Measurements from ENCODE around the gene ANXA6. TPM values are rescaled to one million over a fixed set of nuclear protein-coding genes. Genes with fewer than 3 reads are reported as not detected.

Gene ANXA6
- total and polyA plus RNA-seq, 9 of the 15 experiments (the other 6 are each of a cell fraction or from before 2014, with no cell fraction given) = 0.70 to 13.2 (median 8.3) TPM

- peak; percentile 62; the same call in 1 of the 2 replicates for TF ChIP-seq ZNF263 (CRISPR knock-in tag; IDR thresholded peaks at IDR 0.05; ENCODE audit: borderline replicate concordance)
These were observed 45.0 kb upstream of the ANXA6 start (continued) for GRCh38 chr5:151202381-151203139.

- CTCF ChIA-PET (ENCODE audit: low intra/inter-chr PET ratio) = no interaction called here
- Histone ChIP-seq H3K4me1 (replicated peaks in 1 of 2; ENCODE audit: control insufficient read depth in 2 of 2, insufficient read depth in 2 of 2, low read length in 2 of 2) (no peaks in the 10 kb centered on the region; a peak in 2 of 5 replicates), H2AFZ (ENCODE audit: low read depth, low read length) (no peak overlapping the region), H3K36me3 (ENCODE audit: control insufficient read depth, insufficient read depth, low read length) (no peaks in the 10 kb centered on the region), H3K9ac (ENCODE audit: insufficient read depth in 1 of 2, low read depth in 2 of 2, low read length in 2 of 2) (no peak overlapping the region), H3K27me3 (ENCODE audit: control insufficient read depth in 2 of 2, insufficient read depth in 2 of 2, low read length in 2 of 2) (no peaks in the 10 kb centered on the region), H3K9me1 (ENCODE audit: control insufficient read depth, insufficient read depth, low read length) (no peaks in the 10 kb centered on the region), H3K4me3 (no peak overlapping the region), H4K20me1 (replicated peaks; ENCODE audit: control insufficient read depth, insufficient read depth, low read length) (no peaks in the 10 kb centered on the region), H3K9me3 (replicated peaks; ENCODE audit: control insufficient read depth, insufficient read depth, low read depth, low read length) (no peaks in the 10 kb centered on the region), H3K27ac (ENCODE audit: extremely low read depth, low read depth, low read length) (no peak overlapping the region), H3K79me2 (ENCODE audit: control insufficient read depth, insufficient read depth, low read length) (no peaks in the 10 kb centered on the region), H3K4me2 (ENCODE audit: insufficient read depth, low read length) (no peak overlapping the region)
- POLR2A ChIA-PET = interaction anchor here (0.6 kb wide), 1 partner anchor 10 kb away, joined by 3 read pairs; no protein-coding TSS in a partner anchor
- WGBS (ENCODE audit: insufficient coverage, low coverage, missing lambda C conversion rate) = 41% methylated on average over 6 of the region's 6 CpGs
- in situ Hi-C loops (cut with MboI) (no loop called here), intact Hi-C loops (cut with micrococcal nuclease) (no loop called here)
- no peak for DNase-seq (ENCODE audit: extremely low read depth in 1 of 4, low spot score in 3 of 4)
- ATAC-seq = no peak
- no peak for FAIRE-seq
- BruUV-seq (replicated peaks) = no TSS peak
- TF ChIP-seq DNMT1 (IDR thresholded peaks at IDR 0.05) = no peak
- no peak for TF ChIP-seq CHD2 (IDR thresholded peaks at IDR 0.05; ENCODE audit: low read depth, low read length)
- TF ChIP-seq MCM2 (IDR thresholded peaks at IDR 0.05; ENCODE audit: low read depth) = no peak
- TF ChIP-seq RB1 (IDR thresholded peaks at IDR 0.05; ENCODE audit: low read depth) = no peak
- TF ChIP-seq MCM7 (IDR thresholded peaks at IDR 0.05) = no peak
- TF ChIP-seq PURB (CRISPR knock-in tag; IDR thresholded peaks at IDR 0.05; ENCODE audit: low read depth) = no peak
- TF ChIP-seq ZNF133 (CRISPR knock-in tag; IDR thresholded peaks at IDR 0.05) = no peak
- no peak for TF ChIP-seq MTA2 (IDR thresholded peaks at IDR 0.05; ENCODE audit: low read depth)
- no peak for TF ChIP-seq E2F6 (IDR thresholded peaks at IDR 0.05; ENCODE audit: borderline replicate concordance in 1 of 2, extremely low read depth in 1 of 2, insufficient read depth in 1 of 2, insufficient read length in 1 of 2, low read depth in 1 of 2, low read length in 1 of 2, poor library complexity in 1 of 2, severe bottlenecking in 1 of 2)
- no peak for TF ChIP-seq CEBPG (CRISPR knock-in tag; IDR thresholded peaks at IDR 0.05)
- TF ChIP-seq CEBPG (tag; conservative IDR thresholded peaks at IDR 0.05 in 1 of 2, IDR thresholded peaks at IDR 0.05 in 1 of 2) = no peak
- TF ChIP-seq U2AF1 (optimal IDR thresholded peaks at IDR 0.05; ENCODE audit: low read depth, low read length) = no peak
- TF ChIP-seq FOXM1 (IDR thresholded peaks at IDR 0.05; ENCODE audit: low read depth) = no peak
- TF ChIP-seq FOXM1 (CRISPR knock-in tag; IDR thresholded peaks at IDR 0.05; ENCODE audit: low read depth) = no peak
- TF ChIP-seq ATF6 (CRISPR knock-in tag; IDR thresholded peaks at IDR 0.05) = no peak
These were observed 43.5 kb upstream of the ANXA6 start for GRCh38 chr5:151200913-151201595.
